RWPE1 (cell line): ENCODE data around the gene USP49.
A peak's percentile ranks its signal among the peaks of the same experiment; 100 is the strongest.

Source experiments
- CTCF ChIA-PET: fragments of 350-600 bp; sonication (Branson Sonifier 250); formaldehyde crosslinking; extraction: SDS; loops from one replicate; lab custom pipeline; 2021; lab: Yijun Ruan, JAX
- POLR2A ChIA-PET: fragments of 400-600 bp; formaldehyde crosslinking; extraction: SDS; loops from one replicate; lab custom pipeline; 2020; ENCODE audit warnings: antibody characterized with exemption; ENCODE audit not compliant: low non-redundant PET; lab: Yijun Ruan, JAX
- DNase-seq: peaks from one replicate; pipeline ENCODE4 v3.0.0; 2012; ENCODE audit warnings: low spot score
- H3K27ac ChIP-seq: fragments of 450-650 bp; 2 replicates; pipeline ENCODE4 v1.5.1; 2017
- CTCF ChIP-seq: fragments of 450-650 bp; conservative IDR thresholded peaks from 2 replicates; pipeline ENCODE4 v1.5.1; 2017; ENCODE audit warnings: low read depth, mild to moderate bottlenecking

USP49 gene

GRCh38 chr6:41939848-41940758 is 44.9 kb upstream of the USP49 start:
- TF ChIP-seq CTCF = no peak
- H3K27ac ChIP-seq = peak overlapping the region; percentile 83
- DNase-seq = no peak
- POLR2A ChIA-PET = interaction anchor here (1.2 kb wide), 1 partner anchor 178 kb away, joined by 3 read pairs; no protein-coding TSS in a partner anchor
- CTCF ChIA-PET = interaction anchor here (0.6 to 2.5 kb wide), 3 partner anchors 19 to 152 kb away, joined by 3 to 12 read pairs (median 5); partner anchors contain the start of genes BYSL and MED20

- H3K27ac ChIP-seq = peak overlapping the region; percentile 83
- ChIA-PET POLR2A (interaction anchor here (1.0 kb wide), 2 partner anchors 11 to 24 kb away, joined by 4 read pairs; no protein-coding TSS in a partner anchor), CTCF (interaction anchor here (0.7 to 2.5 kb wide), 5 partner anchors 18 to 111 kb away, joined by 3 to 12 read pairs (median 3); partner anchors contain the start of genes BYSL, MED20 and TAF8)
- no peak for TF ChIP-seq CTCF
- no peak for DNase-seq
Measured at GRCh38 chr6:41939176-41939847, 44.1 kb upstream of the USP49 start.

- DNase-seq = no peak
- ChIA-PET CTCF (interaction anchor here (0.7 to 0.9 kb wide), 4 partner anchors 18 to 112 kb away, joined by 3 read pairs; partner anchors contain the start of genes MED20 and TAF8), POLR2A (interaction anchor here (1.0 kb wide), 2 partner anchors 11 to 25 kb away, joined by 4 read pairs; no protein-coding TSS in a partner anchor)
- no peak for TF ChIP-seq CTCF
- H3K27ac ChIP-seq = peak overlapping the region; percentile 83
Measured at GRCh38 chr6:41938590-41939175, 43.5 kb upstream of the USP49 start.

GRCh38 chr6:41937861-41938574 is 42.8 kb upstream of the USP49 start:
- peak overlapping the region; percentile 83 for H3K27ac ChIP-seq
- ChIA-PET POLR2A (interaction anchor here (1.0 kb wide), 1 partner anchor 25 kb away, joined by 4 read pairs; no protein-coding TSS in a partner anchor), CTCF (interaction anchor here (0.7 to 1.6 kb wide), 5 partner anchors 17 to 158 kb away, joined by 3 to 4 read pairs (median 4); partner anchors contain the start of genes BYSL, FRS3, MED20 and TAF8)
- no peak for DNase-seq
- TF ChIP-seq CTCF = no peak

GRCh38 chr6:41937472-41937860 is 42.3 kb upstream of the USP49 start:
- no peak for TF ChIP-seq CTCF
- DNase-seq = no peak
- H3K27ac ChIP-seq = peak overlapping the region; percentile 83
- CTCF ChIA-PET = interaction anchor here (1.6 kb wide), 1 partner anchor 158 kb away, joined by 4 read pairs; the partner anchor contains the start of gene FRS3
- POLR2A ChIA-PET = no interaction called here
